GM12874 (cell line): Measurements from ENCODE around the gene C4orf17.

Experiments
- TF ChIP-seq, protein P1 (sequence below): IDR thresholded peaks from 2 replicates; pipeline ENCODE4 v1.5.1; 2011; ENCODE audit warnings: low read depth, mild to moderate bottlenecking, control low read depth, low read length, moderate library complexity; ENCODE audit not compliant: insufficient read depth

Gene C4orf17

DNA sequence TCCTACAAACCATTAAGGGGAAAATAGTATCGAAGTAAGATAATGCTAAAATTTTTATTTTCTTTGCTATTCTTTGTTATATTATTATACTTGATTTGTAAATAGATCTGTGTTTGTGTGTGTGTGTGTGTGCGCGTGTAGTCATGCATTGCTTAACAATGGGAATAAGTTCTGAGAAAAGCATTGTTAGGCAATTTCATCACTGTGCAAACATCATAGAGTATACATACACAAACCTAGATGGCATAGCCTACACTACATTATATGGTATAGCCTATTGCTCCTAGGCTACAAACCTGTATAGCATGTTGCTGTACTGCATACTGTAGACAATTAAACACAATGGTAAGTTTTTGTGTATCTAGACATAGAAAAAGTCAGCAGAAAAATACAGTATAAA is 80.9 kb downstream of the C4orf17 start:
- TF ChIP-seq, protein P1, sequence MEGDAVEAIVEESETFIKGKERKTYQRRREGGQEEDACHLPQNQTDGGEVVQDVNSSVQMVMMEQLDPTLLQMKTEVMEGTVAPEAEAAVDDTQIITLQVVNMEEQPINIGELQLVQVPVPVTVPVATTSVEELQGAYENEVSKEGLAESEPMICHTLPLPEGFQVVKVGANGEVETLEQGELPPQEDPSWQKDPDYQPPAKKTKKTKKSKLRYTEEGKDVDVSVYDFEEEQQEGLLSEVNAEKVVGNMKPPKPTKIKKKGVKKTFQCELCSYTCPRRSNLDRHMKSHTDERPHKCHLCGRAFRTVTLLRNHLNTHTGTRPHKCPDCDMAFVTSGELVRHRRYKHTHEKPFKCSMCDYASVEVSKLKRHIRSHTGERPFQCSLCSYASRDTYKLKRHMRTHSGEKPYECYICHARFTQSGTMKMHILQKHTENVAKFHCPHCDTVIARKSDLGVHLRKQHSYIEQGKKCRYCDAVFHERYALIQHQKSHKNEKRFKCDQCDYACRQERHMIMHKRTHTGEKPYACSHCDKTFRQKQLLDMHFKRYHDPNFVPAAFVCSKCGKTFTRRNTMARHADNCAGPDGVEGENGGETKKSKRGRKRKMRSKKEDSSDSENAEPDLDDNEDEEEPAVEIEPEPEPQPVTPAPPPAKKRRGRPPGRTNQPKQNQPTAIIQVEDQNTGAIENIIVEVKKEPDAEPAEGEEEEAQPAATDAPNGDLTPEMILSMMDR: no peak
